Fibroblast of pulmonary artery (primary cell): Measurements from ENCODE around the gene TBC1D12.
A peak's percentile ranks its signal among the peaks of the same experiment; 100 is the strongest.
"Not testable (repeated sequence)": the region's sequence is repeated elsewhere in the genome, so short reads cannot be mapped to it uniquely, and the experiment has no call there.

ENCODE experiments used
- DNase-seq: peaks from one replicate; pipeline ENCODE4 v3.0.0-alpha.2; 2010; ENCODE audit warnings: low read depth
- H3K4me3 ChIP-seq: replicated peaks from 2 replicates; pipeline ENCODE4 v1.5.1; 2011; ENCODE audit warnings: low read depth, mild to moderate bottlenecking, control low read depth, low read length, moderate library complexity
- TF ChIP-seq, protein P1 (sequence below): IDR thresholded peaks from 2 replicates; pipeline ENCODE4 v1.5.1; 2011; ENCODE audit warnings: mild to moderate bottlenecking, control low read depth, low read length, inconsistent platforms; ENCODE audit errors: missing control alignments

TBC1D12 gene

DNA sequence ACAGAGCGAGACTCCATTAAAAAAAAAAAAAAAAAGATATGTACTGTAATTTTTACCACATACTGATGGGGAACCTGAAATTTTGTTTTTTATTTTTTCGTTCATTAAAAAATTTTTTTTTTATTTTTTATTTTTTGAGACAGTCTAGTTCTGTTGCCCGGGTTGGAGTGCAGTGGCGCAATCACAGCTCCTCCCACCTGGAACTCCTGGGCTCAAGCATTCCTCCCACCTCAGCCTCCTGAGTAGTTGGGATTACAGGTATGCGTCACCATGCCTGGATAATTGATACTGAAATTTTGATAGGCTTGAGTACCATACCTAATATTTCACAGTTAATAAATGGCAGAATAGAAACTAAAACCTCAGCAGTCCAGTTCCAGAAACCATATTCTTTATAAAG is 122.4 kb downstream of the TBC1D12 start:
- TF ChIP-seq, protein P1, sequence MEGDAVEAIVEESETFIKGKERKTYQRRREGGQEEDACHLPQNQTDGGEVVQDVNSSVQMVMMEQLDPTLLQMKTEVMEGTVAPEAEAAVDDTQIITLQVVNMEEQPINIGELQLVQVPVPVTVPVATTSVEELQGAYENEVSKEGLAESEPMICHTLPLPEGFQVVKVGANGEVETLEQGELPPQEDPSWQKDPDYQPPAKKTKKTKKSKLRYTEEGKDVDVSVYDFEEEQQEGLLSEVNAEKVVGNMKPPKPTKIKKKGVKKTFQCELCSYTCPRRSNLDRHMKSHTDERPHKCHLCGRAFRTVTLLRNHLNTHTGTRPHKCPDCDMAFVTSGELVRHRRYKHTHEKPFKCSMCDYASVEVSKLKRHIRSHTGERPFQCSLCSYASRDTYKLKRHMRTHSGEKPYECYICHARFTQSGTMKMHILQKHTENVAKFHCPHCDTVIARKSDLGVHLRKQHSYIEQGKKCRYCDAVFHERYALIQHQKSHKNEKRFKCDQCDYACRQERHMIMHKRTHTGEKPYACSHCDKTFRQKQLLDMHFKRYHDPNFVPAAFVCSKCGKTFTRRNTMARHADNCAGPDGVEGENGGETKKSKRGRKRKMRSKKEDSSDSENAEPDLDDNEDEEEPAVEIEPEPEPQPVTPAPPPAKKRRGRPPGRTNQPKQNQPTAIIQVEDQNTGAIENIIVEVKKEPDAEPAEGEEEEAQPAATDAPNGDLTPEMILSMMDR: no peak
- DNase-seq: no peak
- no peak overlapping the region for H3K4me3 ChIP-seq

DNA sequence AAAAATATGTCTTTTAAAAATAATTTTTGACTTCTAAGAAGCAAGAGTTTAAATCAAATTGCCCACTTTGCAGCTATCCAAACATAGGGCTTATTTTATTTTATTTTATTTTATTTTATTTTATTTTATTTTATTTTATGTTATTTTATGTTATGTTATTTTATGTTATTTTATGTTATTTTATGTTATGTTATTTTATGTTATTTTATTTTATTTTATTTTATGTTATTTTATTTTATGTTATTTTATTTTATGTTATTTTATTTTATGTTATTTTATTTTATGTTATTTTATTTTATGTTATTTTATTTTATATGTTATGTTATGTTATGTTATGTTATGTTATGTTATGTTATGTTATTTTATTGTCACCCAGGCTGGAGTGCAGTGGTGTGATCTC is 129.2 kb downstream of the TBC1D12 start:
- not testable (repeated sequence) for DNase-seq, H3K4me3 ChIP-seq

DNA sequence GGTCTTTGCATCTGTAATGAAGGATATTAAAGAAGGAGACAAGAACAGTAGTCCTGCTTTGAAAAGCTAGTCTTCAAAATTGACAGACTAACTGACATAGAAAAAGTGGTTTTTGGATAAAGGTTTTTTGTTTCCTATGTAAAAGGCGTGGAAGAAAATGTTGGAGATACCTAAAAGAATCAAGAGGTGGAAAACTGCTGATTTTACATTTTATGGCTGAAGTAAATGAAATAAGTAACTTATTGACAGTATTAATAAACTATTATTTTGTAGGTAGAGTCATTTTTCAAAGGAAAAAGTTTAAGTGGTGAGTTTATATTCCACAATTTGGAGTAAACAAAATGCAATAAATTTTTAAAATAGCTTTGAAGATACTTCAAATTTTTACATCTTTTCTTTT is 130.7 kb downstream of the TBC1D12 start:
- TF ChIP-seq, protein P1: no peak
- no peak for DNase-seq
- no peak overlapping the region for H3K4me3 ChIP-seq

DNA sequence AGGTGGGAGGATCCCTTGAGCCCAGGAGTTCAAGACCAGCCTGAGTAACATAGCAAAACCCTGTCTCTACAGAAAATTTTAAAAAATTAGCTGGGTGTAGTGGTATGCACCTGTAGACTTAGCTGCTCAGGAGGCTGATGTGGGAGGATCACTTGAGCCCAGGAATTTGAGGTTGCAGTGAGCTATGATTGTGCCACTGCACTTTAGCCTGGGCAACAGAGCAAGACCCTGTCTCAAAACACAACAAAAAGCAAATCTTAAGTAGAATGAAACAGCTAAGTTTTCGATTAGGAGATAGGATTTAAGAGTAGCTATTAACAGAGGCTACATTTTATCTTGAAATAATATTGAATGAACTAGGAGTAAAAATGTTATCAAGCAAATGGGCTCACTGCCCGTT is 139.9 kb downstream of the TBC1D12 start:
- not testable (repeated sequence) for H3K4me3 ChIP-seq, DNase-seq

DNA sequence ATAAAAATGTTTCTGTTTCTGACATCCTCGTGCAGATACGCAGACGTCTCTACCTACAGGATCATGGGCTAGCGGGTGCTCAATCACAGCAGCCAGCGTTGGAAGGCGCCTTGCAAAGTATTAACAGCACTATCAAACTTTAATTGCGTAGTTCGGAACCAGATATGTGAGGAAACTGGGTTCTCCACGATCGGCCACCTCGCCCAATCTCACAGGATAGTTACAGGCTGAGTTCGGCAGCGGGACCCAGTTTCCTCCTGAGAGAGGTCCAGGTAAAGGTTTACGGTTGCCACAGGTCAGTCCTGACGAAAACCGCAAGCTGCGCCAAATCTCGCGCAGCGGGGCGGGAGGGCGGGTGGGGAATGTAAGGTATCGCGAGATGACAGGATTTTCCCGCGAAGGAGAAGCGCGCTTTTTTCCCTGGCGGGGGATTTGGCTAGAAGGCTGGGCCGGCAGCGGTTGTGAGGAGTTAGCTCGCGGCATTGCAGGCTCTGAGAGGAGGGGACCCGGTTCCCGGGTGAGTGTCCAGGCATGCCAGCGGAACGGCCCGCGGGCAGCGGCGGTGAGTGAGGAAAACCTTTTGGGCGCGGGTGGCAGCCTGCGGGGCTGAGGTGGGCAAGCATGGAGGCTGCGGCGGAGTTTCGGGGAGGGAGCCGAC is 143.2 kb downstream of the TBC1D12 start, which contains the start of gene HELLS:
Gene HELLS, plus strand, starts transcription at position 398 of the 658 bp plus-strand sequence. Its CDS starts 134 bp downstream, at position 532.
- peak; percentile 87 for DNase-seq
- TF ChIP-seq, protein P1: no peak
- H3K4me3 ChIP-seq: peak within 1 kb of the TSS; percentile 94

DNA sequence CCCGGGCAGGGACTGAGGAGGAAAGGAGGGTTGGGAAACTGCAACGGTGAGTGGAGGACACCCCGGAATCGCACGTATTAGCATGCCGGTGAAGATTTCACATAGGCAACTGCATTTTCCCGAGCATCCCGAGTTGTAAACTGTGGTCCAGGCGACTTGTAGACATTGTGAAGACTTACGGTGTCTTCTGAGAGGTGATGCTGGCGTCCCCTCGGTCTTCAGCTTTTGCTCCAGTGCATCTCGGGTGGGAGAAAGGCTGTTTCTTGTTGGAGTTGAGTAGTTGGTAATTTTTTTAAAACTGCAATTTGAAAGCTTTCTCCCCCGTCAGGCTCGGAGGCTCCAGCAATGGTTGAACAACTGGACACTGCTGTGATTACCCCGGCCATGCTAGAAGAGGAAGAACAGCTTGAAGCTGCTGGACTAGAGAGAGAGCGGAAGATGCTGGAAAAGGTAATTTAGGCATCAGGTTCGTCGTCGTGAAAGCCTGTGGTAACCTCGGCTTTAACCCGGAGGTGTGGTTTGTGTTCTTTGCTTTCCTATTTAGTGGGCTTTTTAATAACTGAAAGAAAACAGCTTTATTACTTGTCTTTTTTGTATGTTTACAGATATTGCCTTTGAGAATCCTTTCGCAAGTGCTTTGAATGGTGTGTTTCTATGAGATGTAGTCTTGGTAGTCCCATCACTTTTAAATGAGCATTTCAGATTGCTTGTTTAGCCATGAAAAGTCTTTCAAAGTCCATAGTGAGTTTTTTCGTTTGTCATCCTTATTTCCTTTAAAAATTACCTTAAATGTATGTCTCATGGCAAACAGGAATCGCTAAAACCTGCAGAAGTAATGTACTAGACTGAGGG is 143.9 kb downstream of the TBC1D12 start:
- DNase-seq: peak; percentile 16
- TF ChIP-seq, protein P1: no peak
- peak overlapping the region; percentile 94 for H3K4me3 ChIP-seq

DNA sequence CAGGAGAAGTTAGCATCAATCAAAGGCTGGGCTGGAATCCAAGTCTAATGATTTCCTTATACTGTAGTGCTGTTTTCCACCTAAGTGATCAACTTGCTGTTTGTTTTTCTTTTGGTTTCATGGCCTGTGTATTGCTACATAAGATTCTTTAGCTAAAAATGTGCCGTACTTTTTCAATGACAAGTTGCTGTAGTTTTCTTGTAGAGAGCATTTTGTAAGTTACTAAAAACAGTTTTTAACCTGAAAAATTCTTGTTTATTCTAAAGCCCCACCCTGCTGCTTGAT is 144.5 kb downstream of the TBC1D12 start:
- DNase-seq: peak; percentile 5
- TF ChIP-seq, protein P1: no peak
- peak overlapping the region; percentile 94 for H3K4me3 ChIP-seq

DNA sequence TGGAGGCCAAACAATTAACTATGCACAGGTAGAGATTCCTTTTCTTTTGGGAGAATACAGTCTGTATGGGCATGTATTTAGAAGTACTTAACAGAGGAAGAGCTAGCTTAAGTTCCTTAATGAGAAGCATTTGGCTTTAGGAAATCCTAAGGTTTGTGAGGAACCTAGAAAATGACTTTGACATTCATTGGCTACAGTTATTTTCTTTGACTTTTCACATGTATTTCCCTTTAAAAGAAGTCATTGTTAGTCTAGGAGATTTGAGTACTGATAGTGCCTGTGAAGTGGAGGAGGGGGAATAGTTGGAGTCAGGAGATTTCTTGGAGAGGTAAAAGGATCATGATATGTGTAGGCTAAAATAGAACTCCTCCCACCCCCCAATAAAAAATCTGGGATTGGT is 146.9 kb downstream of the TBC1D12 start:
- no peak for DNase-seq
- TF ChIP-seq, protein P1: no peak

DNA sequence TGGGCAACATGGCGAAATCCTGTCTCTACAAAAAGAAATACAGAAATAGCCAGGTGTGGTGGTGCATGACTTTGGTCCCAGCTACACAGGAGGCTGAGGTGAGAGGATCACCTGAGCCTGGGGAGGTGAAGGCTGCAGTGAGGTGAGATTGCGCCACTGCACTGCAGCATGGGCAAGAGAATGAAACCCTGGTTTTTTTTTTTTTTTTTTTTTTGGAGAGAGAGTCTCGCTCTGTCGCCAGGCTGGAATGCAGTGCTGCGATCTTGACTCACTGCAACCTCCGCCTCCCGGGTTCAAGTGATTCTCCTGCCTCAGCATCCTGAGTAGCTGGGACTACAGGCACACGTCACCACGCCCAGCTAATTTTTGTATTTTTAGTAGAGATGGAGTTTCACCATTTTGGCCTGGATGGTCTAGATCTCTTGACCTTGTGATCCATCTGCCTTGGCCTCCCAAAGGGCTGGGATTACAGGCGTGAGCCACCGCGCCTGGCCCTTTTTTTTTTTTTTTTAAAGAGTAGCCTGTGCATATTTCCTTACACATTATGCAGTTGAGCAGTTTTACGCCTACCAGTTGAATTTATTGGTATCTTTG is 165.5 kb downstream of the TBC1D12 start:
- not testable (repeated sequence) for H3K4me3 ChIP-seq, DNase-seq

More for the DNA sequence above, 146.9 kb downstream of the TBC1D12 start:
- H3K4me3 ChIP-seq: no peak overlapping the region
